Astrocyte (in vitro differentiated cells and primary cell): ENCODE results near the gene CALB2. TPM values are rescaled to one million over a fixed set of nuclear protein-coding genes. Genes with fewer than 3 reads are reported as not detected.
A peak's percentile ranks its signal among the peaks of the same experiment; 100 is the strongest.
"Not testable (repeated sequence)": the region's sequence is repeated elsewhere in the genome, so short reads cannot be mapped to it uniquely, and the experiment has no call there.

Source experiments
- DNase-seq: peaks from one replicate; pipeline ENCODE4 v3.0.0-alpha.2; 2010; ENCODE audit warnings: low read depth
- FAIRE-seq: peaks from 2 replicates; lab custom pipeline; 2011; peaks lifted over from hg19 to GRCh38; lab: Jason Lieb, UNC
- H2AFZ ChIP-seq: 2 replicates; pipeline ENCODE4 v1.6.0; 2012; ENCODE audit warnings: low read depth, low read length, inconsistent platforms
- H3K27ac ChIP-seq: 2 replicates; pipeline ENCODE4 v1.5.1; 2011; ENCODE audit warnings: low read depth, low read length, inconsistent platforms
- H3K27me3 ChIP-seq: 2 replicates; pipeline ENCODE4 v1.6.0; 2011; ENCODE audit warnings: low read length, inconsistent platforms; ENCODE audit not compliant: insufficient read depth
- H3K36me3 ChIP-seq: 2 replicates; pipeline ENCODE4 v1.5.1; 2011; ENCODE audit warnings: low read length, inconsistent platforms; ENCODE audit not compliant: insufficient read depth
- H3K4me1 ChIP-seq: 2 replicates; pipeline ENCODE4 v1.5.1; 2011; ENCODE audit warnings: low read length, inconsistent platforms; ENCODE audit not compliant: insufficient read depth
- H3K4me2 ChIP-seq: 2 replicates; pipeline ENCODE4 v1.6.0; 2012; ENCODE audit warnings: low read length, inconsistent platforms
- H3K4me3 ChIP-seq: 2 replicates; pipeline ENCODE4 v1.5.1; 2011; ENCODE audit warnings: low read depth, mild to moderate bottlenecking, low read length, inconsistent platforms; ENCODE audit not compliant: insufficient read depth
- H3K79me2 ChIP-seq: 2 replicates; pipeline ENCODE4 v1.6.0; 2012; ENCODE audit warnings: mild to moderate bottlenecking, low read length, inconsistent platforms; ENCODE audit not compliant: insufficient read depth
- H3K9ac ChIP-seq: 2 replicates; pipeline ENCODE4 v1.6.0; 2012; ENCODE audit warnings: mild to moderate bottlenecking, low read length, inconsistent platforms
- H3K9me3 ChIP-seq: 2 replicates; pipeline ENCODE4 v1.5.1; 2012; ENCODE audit warnings: low read depth, mild to moderate bottlenecking, low read length, inconsistent platforms; ENCODE audit not compliant: insufficient read depth
- H4K20me1 ChIP-seq: 2 replicates; pipeline ENCODE4 v1.6.0; 2012; ENCODE audit warnings: low read length, inconsistent platforms; ENCODE audit not compliant: insufficient read depth
- H3K27ac Mint-ChIP-seq: one replicate; pipeline ENCODE4 v1.8.0; 2021; ENCODE audit warnings: mild to moderate bottlenecking, mixed read lengths; ENCODE audit not compliant: unreplicated experiment
- H3K27me3 Mint-ChIP-seq: one replicate; pipeline ENCODE4 v1.8.0; 2021; ENCODE audit warnings: low read depth, mixed read lengths; ENCODE audit not compliant: unreplicated experiment
- H3K36me3 Mint-ChIP-seq: one replicate; pipeline ENCODE4 v1.8.0; 2021; ENCODE audit warnings: low read depth, mixed read lengths; ENCODE audit not compliant: unreplicated experiment
- H3K4me1 Mint-ChIP-seq: one replicate; pipeline ENCODE4 v1.8.0; 2021; ENCODE audit warnings: low read depth, mixed read lengths; ENCODE audit not compliant: unreplicated experiment
- H3K4me3 Mint-ChIP-seq: one replicate; pipeline ENCODE4 v1.8.0; 2021; ENCODE audit warnings: mild to moderate bottlenecking, moderate library complexity, mixed read lengths; ENCODE audit not compliant: unreplicated experiment
- H3K9me3 Mint-ChIP-seq: one replicate; pipeline ENCODE4 v1.8.0; 2021; ENCODE audit warnings: mild to moderate bottlenecking, mixed read lengths; ENCODE audit not compliant: unreplicated experiment
- EZH2 ChIP-seq: IDR thresholded peaks from 2 replicates; pipeline ENCODE4 v1.6.1; 2012; ENCODE audit warnings: mild to moderate bottlenecking, low read length, inconsistent platforms; ENCODE audit not compliant: insufficient read depth
- total RNA-seq: library from RNA; stranded (reverse); gene quantifications from 2 replicates; pipeline ENCODE4 v1.2.1, GENCODE V29; 2021
- TF ChIP-seq, protein P1 (sequence below): IDR thresholded peaks from 2 replicates; pipeline ENCODE4 v1.5.1; 2011; ENCODE audit warnings: low read depth, mild to moderate bottlenecking, inconsistent platforms, low read length, moderate library complexity; ENCODE audit not compliant: insufficient read depth

The CALB2 gene
- total RNA-seq, 1 donor from 2014 or later, result 4.2 TPM

- no peak for FAIRE-seq
- no peak overlapping the region for H3K27ac Mint-ChIP-seq
- peaks cover 38% of the 10 kb centered on the region for H3K27me3 Mint-ChIP-seq
- Histone ChIP-seq H3K9me3 (no peaks in the 10 kb centered on the region), H3K27me3 (peaks cover 11% of the 10 kb centered on the region), H3K9ac (no peak overlapping the region), H3K27ac (no peak overlapping the region), H3K79me2 (no peaks in the 10 kb centered on the region), H3K4me2 (no peak overlapping the region), H4K20me1 (no peaks in the 10 kb centered on the region), H3K4me1 (peaks cover 28% of the 10 kb centered on the region), H3K36me3 (no peaks in the 10 kb centered on the region), H2AFZ (no peak overlapping the region), H3K4me3 (no peak overlapping the region)
- peaks cover 2% of the 10 kb centered on the region for H3K9me3 Mint-ChIP-seq
- peaks cover 13% of the 10 kb centered on the region for H3K4me1 Mint-ChIP-seq
- no peaks in the 10 kb centered on the region for H3K36me3 Mint-ChIP-seq
- DNase-seq, result no peak
- TF ChIP-seq, protein P1, sequence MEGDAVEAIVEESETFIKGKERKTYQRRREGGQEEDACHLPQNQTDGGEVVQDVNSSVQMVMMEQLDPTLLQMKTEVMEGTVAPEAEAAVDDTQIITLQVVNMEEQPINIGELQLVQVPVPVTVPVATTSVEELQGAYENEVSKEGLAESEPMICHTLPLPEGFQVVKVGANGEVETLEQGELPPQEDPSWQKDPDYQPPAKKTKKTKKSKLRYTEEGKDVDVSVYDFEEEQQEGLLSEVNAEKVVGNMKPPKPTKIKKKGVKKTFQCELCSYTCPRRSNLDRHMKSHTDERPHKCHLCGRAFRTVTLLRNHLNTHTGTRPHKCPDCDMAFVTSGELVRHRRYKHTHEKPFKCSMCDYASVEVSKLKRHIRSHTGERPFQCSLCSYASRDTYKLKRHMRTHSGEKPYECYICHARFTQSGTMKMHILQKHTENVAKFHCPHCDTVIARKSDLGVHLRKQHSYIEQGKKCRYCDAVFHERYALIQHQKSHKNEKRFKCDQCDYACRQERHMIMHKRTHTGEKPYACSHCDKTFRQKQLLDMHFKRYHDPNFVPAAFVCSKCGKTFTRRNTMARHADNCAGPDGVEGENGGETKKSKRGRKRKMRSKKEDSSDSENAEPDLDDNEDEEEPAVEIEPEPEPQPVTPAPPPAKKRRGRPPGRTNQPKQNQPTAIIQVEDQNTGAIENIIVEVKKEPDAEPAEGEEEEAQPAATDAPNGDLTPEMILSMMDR, result no peak
- TF ChIP-seq EZH2, result no peak
- no peak overlapping the region for H3K4me3 Mint-ChIP-seq
These were observed 2.3 kb upstream of the CALB2 start for GRCh38 chr16:71356051-71356740.

DNA sequence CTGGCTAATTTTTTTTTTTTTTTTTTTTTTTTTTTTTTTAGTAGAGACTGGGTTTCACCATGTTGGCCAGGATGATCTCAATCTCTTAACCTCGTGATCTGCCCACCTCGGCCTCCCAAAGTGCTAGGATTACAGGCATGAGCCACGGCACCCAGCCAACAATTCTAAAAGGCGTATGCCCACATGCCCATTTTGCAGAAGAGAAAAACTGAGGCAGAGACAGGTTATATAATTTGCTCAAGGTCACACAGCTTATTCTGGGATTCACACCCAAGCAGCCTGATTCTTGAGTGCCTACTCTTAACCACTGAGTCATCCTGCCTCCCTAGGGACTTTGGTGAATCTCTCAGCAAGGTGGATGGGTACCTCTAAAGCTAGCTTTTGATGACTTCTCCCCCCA is 1.6 kb upstream of the CALB2 start:
- Histone ChIP-seq H3K4me1 (peaks cover 28% of the 10 kb centered on the region), H3K27me3 (peaks cover 11% of the 10 kb centered on the region)
- H3K9ac ChIP-seq, H3K4me3 Mint-ChIP-seq, FAIRE-seq, H3K36me3 ChIP-seq, H3K4me2 ChIP-seq, H4K20me1 ChIP-seq, H3K9me3 ChIP-seq, DNase-seq, H2AFZ ChIP-seq, H3K9me3 Mint-ChIP-seq, H3K4me3 ChIP-seq, H3K36me3 Mint-ChIP-seq, H3K27ac Mint-ChIP-seq, H3K79me2 ChIP-seq, H3K27ac ChIP-seq: not testable (repeated sequence)
- H3K4me1 Mint-ChIP-seq, result peaks cover 13% of the 10 kb centered on the region
- H3K27me3 Mint-ChIP-seq, result peaks cover 38% of the 10 kb centered on the region

- DNase-seq (no peak), FAIRE-seq (no peak)
- H3K9ac ChIP-seq, result no peak overlapping the region
- H3K79me2 ChIP-seq, result no peaks in the 10 kb centered on the region
- peaks cover 2% of the 10 kb centered on the region for H3K9me3 Mint-ChIP-seq
- H4K20me1 ChIP-seq, result no peaks in the 10 kb centered on the region
- H3K4me2 ChIP-seq, result peak overlapping the region; percentile 84
- H3K9me3 ChIP-seq, result no peaks in the 10 kb centered on the region
- H3K27me3 Mint-ChIP-seq, result peaks cover 34% of the 10 kb centered on the region
- H3K4me3 Mint-ChIP-seq, result no peak overlapping the region
- H3K4me1 ChIP-seq, result peaks cover 28% of the 10 kb centered on the region
- H3K4me1 Mint-ChIP-seq, result peaks cover 13% of the 10 kb centered on the region
- H3K36me3 Mint-ChIP-seq, result no peaks in the 10 kb centered on the region
- no peak overlapping the region for H3K27ac Mint-ChIP-seq
- H3K36me3 ChIP-seq, result no peaks in the 10 kb centered on the region
- TF ChIP-seq, protein P1, result no peak
- no peak for TF ChIP-seq EZH2
- no peak overlapping the region for H3K27ac ChIP-seq
- H3K27me3 ChIP-seq, result peaks cover 11% of the 10 kb centered on the region
- no peak overlapping the region for H2AFZ ChIP-seq
- no peak overlapping the region for H3K4me3 ChIP-seq
These were observed 842 bp upstream of the CALB2 start for GRCh38 chr16:71357681-71358080.
